HepG2 (cell line): ENCODE measurements around the gene NOL4L. TPM values are rescaled to one million over a fixed set of nuclear protein-coding genes. Genes with fewer than 3 reads are reported as not detected.

Experiments
- HNF4A ChIP-seq: sonication (generic); formaldehyde crosslinking; IDR thresholded peaks from 2 replicates; pipeline ENCODE4 v1.4.0; 2020; ENCODE audit warnings: missing genetic modification reagents
- ISL2 ChIP-seq: sonication (generic); formaldehyde crosslinking; IDR thresholded peaks from 2 replicates; pipeline ENCODE4 v1.5.0; 2020; ENCODE audit warnings: missing genetic modification reagents
- KLF13 ChIP-seq: sonication (generic); formaldehyde crosslinking; IDR thresholded peaks from 2 replicates; pipeline ENCODE4 v1.4.0; 2020; ENCODE audit warnings: mild to moderate bottlenecking, missing genetic modification reagents
- MAFF ChIP-seq: IDR thresholded peaks from 2 replicates; pipeline ENCODE4 v1.6.1; 2011; ENCODE audit warnings: low read depth, low read length, improper control_type of control experiment
- MIXL1 ChIP-seq: IDR thresholded peaks from 2 replicates; pipeline ENCODE4 v1.6.1; 2016
- NR2F1 ChIP-seq, 2 experiments: fragments of 450-650 bp in 1 of 2; formaldehyde crosslinking in 1 of 2; IDR thresholded peaks; 2 replicates each; pipeline versions ENCODE4 v1.5.0 to v1.6.1; 2016 to 2020; ENCODE audit warnings: mild to moderate bottlenecking in 1 of 2, missing compliant biosample characterization in 1 of 2, missing genetic modification reagents in 1 of 2, moderate library complexity in 1 of 2
- REPIN1 ChIP-seq: sonication (generic); formaldehyde crosslinking; IDR thresholded peaks from 2 replicates; pipeline ENCODE4 v1.8.0; 2022; ENCODE audit warnings: missing genetic modification reagents, low read depth, mild to moderate bottlenecking, borderline replicate concordance
- SAP130 ChIP-seq: IDR thresholded peaks from 2 replicates; pipeline ENCODE4 v1.6.1; 2016; ENCODE audit warnings: low read depth
- SP140L ChIP-seq: sonication (generic); formaldehyde crosslinking; IDR thresholded peaks from 2 replicates; pipeline ENCODE4 v1.4.0; 2020; ENCODE audit warnings: missing genetic modification reagents, borderline replicate concordance
- TEAD3 ChIP-seq: optimal IDR thresholded peaks from 2 replicates; pipeline ENCODE3; 2016; ENCODE audit warnings: borderline replicate concordance
- ZNF138 ChIP-seq: sonication (generic); formaldehyde crosslinking; IDR thresholded peaks from 2 replicates; pipeline ENCODE4 v1.5.0; 2020; ENCODE audit warnings: mild to moderate bottlenecking, low read depth, missing genetic modification reagents
- ZNF263 ChIP-seq: sonication (generic); formaldehyde crosslinking; IDR thresholded peaks from 2 replicates; pipeline ENCODE4 v1.4.0; 2020; ENCODE audit warnings: missing genetic modification reagents
- ZNF350 ChIP-seq: sonication (generic); formaldehyde crosslinking; IDR thresholded peaks from 2 replicates; pipeline ENCODE4 v1.4.0; 2020; ENCODE audit warnings: mild to moderate bottlenecking, low read depth, missing genetic modification reagents, borderline replicate concordance
- ZNF546 ChIP-seq: sonication (generic); formaldehyde crosslinking; conservative IDR thresholded peaks from 2 replicates; pipeline ENCODE4 v1.8.1; 2023; ENCODE audit warnings: mild to moderate bottlenecking, missing genetic modification reagents
- ZNF713 ChIP-seq: sonication (generic); formaldehyde crosslinking; IDR thresholded peaks from 2 replicates; pipeline ENCODE4 v1.4.0; 2020; ENCODE audit warnings: mild to moderate bottlenecking, missing genetic modification reagents
- ZNF775 ChIP-seq: sonication (generic); formaldehyde crosslinking; IDR thresholded peaks from 2 replicates; pipeline ENCODE4 v1.4.0; 2020; ENCODE audit warnings: missing genetic modification reagents, mild to moderate bottlenecking, moderate library complexity, borderline replicate concordance
- ZSCAN30 ChIP-seq: sonication (generic); formaldehyde crosslinking; IDR thresholded peaks from 2 replicates; pipeline ENCODE4 v1.5.0; 2020; ENCODE audit warnings: mild to moderate bottlenecking, missing genetic modification reagents
- polyA plus RNA-seq, 8 experiments: library from polyadenylated mRNA; depleted of rRNA in 3 of 8; stranded (reverse) in 7 of 8; unstranded in 1 of 8; fragments of >200 nt; fragmentation: Illumina TruSeq in 4 of 8; extraction: Trizol in 4 of 8; gene quantifications; 2 replicates each; pipeline versions ENCODE4 v1.2.1 to v1.2.3, GENCODE V29; 2011 to 2016; ENCODE audit warnings: low read depth in 4 of 8, missing spikeins in 1 of 8, mixed read lengths in 1 of 8; ENCODE audit not compliant: insufficient read depth in 1 of 8
- total RNA-seq, 5 experiments: library from RNA; depleted of rRNA; stranded (reverse); fragments of >200 nt; fragmentation: Illumina TruSeq; extraction: Trizol; gene quantifications; 2 replicates each; pipeline ENCODE4 v1.2.3, GENCODE V29; 2016; ENCODE audit warnings: low read depth in 1 of 5
- TF ChIP-seq, protein P1 (sequence below): IDR thresholded peaks from 2 replicates; pipeline ENCODE4 v1.6.1; 2016; ENCODE audit warnings: missing compliant biosample characterization, missing genetic modification reagents, borderline replicate concordance
- TF ChIP-seq, protein P2 (sequence below): sonication (generic); formaldehyde crosslinking; IDR thresholded peaks from 2 replicates; pipeline ENCODE4 v1.4.0; 2020; ENCODE audit warnings: mild to moderate bottlenecking, missing genetic modification reagents
- TF ChIP-seq, protein P3 (sequence below): sonication (generic); formaldehyde crosslinking; IDR thresholded peaks from 2 replicates; pipeline ENCODE4 v1.9.0; 2022; ENCODE audit warnings: missing genetic modification reagents, mild to moderate bottlenecking, borderline replicate concordance
- TF ChIP-seq, protein P4 (sequence below): sonication (generic); formaldehyde crosslinking; IDR thresholded peaks from 2 replicates; pipeline ENCODE4 v1.5.0; 2020; ENCODE audit warnings: mild to moderate bottlenecking, missing genetic modification reagents, borderline replicate concordance
- TF ChIP-seq, protein P5 (sequence below): sonication (generic); formaldehyde crosslinking; IDR thresholded peaks from 2 replicates; pipeline ENCODE4 v1.5.1; 2020; ENCODE audit warnings: missing genetic modification reagents, mild to moderate bottlenecking, borderline replicate concordance

Gene NOL4L
- total and polyA plus RNA-seq, 2 of the 13 experiments (the other 11 are each of a cell fraction or from before 2014, with no cell fraction given) = 16.6 to 35.4 TPM

DNA sequence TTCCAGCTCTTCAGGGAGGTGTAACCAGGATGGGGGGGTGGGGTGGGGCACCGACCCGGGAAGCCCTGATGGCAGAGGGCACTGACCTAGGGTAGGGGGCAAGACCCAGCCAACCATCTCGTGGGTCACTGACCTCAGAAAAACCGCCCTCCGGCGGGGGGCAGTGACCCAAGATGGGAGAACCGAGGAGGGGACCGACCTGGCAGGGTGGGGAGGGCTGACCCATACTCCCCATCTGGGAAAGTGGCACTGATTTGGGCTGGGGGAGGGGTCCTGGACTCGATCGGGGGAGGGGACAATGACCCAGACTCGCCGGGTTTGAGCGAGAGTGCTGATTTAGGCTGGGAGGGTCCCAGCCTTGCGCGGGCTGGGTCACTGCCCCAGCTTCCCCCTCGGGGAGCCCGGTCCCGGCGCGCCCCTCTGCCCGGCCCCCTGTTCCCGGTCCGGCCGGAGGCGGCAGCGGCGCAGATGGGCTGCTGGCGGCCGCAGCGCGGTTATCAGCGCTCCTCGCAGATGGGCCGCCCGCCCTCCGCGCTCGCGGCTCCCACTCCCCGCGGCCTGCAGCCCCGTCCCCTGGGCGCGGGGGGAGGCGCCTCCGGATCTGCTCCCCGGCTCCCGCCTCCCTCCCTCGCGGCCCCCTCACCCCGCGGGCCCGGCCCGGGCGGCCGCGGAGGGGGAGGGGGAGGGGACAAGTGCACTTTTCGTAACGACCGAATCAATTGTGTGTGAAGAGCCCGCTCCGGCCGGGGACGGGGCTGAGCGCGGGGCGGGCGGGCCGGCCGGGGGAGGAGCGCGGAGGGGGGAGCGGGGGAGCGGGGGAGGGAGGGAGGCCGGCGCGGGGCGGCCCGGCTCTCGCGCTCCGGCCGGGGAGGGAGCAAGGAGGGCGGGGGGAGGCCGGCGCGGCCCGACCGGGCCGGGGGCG lies 2.2 kb downstream of the NOL4L start (continued):
- TF ChIP-seq, protein P1, sequence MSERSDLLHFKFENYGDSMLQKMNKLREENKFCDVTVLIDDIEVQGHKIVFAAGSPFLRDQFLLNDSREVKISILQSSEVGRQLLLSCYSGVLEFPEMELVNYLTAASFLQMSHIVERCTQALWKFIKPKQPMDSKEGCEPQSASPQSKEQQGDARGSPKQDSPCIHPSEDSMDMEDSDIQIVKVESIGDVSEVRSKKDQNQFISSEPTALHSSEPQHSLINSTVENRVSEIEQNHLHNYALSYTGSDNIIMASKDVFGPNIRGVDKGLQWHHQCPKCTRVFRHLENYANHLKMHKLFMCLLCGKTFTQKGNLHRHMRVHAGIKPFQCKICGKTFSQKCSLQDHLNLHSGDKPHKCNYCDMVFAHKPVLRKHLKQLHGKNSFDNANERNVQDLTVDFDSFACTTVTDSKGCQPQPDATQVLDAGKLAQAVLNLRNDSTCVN (CRISPR knock-in tag) = no peak
- peak; percentile 25; the same call in 1 of the 2 replicates for TF ChIP-seq REPIN1
- TF ChIP-seq, protein P2, sequence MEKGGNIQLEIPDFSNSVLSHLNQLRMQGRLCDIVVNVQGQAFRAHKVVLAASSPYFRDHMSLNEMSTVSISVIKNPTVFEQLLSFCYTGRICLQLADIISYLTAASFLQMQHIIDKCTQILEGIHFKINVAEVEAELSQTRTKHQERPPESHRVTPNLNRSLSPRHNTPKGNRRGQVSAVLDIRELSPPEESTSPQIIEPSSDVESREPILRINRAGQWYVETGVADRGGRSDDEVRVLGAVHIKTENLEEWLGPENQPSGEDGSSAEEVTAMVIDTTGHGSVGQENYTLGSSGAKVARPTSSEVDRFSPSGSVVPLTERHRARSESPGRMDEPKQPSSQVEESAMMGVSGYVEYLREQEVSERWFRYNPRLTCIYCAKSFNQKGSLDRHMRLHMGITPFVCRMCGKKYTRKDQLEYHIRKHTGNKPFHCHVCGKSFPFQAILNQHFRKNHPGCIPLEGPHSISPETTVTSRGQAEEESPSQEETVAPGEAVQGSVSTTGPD = no peak
- TF ChIP-seq, protein P3, sequence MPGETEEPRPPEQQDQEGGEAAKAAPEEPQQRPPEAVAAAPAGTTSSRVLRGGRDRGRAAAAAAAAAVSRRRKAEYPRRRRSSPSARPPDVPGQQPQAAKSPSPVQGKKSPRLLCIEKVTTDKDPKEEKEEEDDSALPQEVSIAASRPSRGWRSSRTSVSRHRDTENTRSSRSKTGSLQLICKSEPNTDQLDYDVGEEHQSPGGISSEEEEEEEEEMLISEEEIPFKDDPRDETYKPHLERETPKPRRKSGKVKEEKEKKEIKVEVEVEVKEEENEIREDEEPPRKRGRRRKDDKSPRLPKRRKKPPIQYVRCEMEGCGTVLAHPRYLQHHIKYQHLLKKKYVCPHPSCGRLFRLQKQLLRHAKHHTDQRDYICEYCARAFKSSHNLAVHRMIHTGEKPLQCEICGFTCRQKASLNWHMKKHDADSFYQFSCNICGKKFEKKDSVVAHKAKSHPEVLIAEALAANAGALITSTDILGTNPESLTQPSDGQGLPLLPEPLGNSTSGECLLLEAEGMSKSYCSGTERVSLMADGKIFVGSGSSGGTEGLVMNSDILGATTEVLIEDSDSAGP (CRISPR knock-in tag) = 0 out of 2 replicates have a peak, but pooled peaks have one; percentile 3
- no peak for TF ChIP-seq ZNF713 (CRISPR knock-in tag)
- peak; percentile 21 for TF ChIP-seq SAP130 (CRISPR knock-in tag)
- TF ChIP-seq KLF13 (CRISPR knock-in tag) = no peak
- no peak for TF ChIP-seq MAFF
- TF ChIP-seq ZNF546 (CRISPR knock-in tag) = no peak; the same call in 1 of the 2 replicates
- peak; percentile 21; the same call in 1 of the 2 replicates for TF ChIP-seq ISL2 (CRISPR knock-in tag)
- TF ChIP-seq HNF4A = 0 out of 2 replicates have a peak, but pooled peaks have one; percentile 7
- peak; percentile 34; the same call in 1 of the 2 replicates for TF ChIP-seq ZNF138 (CRISPR knock-in tag)
- TF ChIP-seq ZNF263 (CRISPR knock-in tag) = 0 out of 2 replicates have a peak, but pooled peaks have one; percentile 35
- TF ChIP-seq SP140L (CRISPR knock-in tag) = no peak
- TF ChIP-seq, protein P4, sequence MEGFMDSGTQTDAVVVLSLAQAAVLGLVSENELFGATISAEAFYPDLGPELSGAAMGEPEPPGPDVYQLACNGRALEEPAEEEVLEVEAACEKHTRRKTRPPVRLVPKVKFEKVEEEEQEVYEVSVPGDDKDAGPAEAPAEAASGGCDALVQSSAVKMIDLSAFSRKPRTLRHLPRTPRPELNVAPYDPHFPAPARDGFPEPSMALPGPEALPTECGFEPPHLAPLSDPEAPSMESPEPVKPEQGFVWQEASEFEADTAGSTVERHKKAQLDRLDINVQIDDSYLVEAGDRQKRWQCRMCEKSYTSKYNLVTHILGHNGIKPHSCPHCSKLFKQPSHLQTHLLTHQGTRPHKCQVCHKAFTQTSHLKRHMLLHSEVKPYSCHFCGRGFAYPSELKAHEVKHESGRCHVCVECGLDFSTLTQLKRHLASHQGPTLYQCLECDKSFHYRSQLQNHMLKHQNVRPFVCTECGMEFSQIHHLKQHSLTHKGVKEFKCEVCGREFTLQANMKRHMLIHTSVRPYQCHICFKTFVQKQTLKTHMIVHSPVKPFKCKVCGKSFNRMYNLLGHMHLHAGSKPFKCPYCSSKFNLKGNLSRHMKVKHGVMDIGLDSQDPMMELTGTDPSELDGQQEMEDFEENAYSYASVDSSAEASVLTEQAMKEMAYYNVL (CRISPR knock-in tag) = peak; percentile 46; the same call in 1 of the 2 replicates
- no peak for TF ChIP-seq ZNF350 (CRISPR knock-in tag)
- TF ChIP-seq ZSCAN30 (CRISPR knock-in tag) = no peak
- no peak for TF ChIP-seq MIXL1 (CRISPR knock-in tag)
- TF ChIP-seq TEAD3 (CRISPR knock-in tag) = no peak
- no peak for TF ChIP-seq ZNF775
- TF ChIP-seq, protein P5, sequence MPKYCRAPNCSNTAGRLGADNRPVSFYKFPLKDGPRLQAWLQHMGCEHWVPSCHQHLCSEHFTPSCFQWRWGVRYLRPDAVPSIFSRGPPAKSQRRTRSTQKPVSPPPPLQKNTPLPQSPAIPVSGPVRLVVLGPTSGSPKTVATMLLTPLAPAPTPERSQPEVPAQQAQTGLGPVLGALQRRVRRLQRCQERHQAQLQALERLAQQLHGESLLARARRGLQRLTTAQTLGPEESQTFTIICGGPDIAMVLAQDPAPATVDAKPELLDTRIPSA = no peak
- peak in 1 of 2 experiments; percentile 50; a peak in 1 of 4 replicates for TF ChIP-seq NR2F1 (CRISPR knock-in tag; IDR thresholded peaks at IDR 0.05)
